ENCODE measurements around the gene UFC1.
A peak's percentile ranks its signal among the peaks of the same experiment; 100 is the strongest.

UFC1 gene

GRCh38 chr1:161166669-161167548 lies 13.1 kb downstream of the UFC1 start:
- peaks cover 27% of the 10 kb centered on the region for H3K36me3 ChIP-seq (replicated peaks)
- in situ Hi-C loops (cut with HindIII; ENCODE audit: low pct_ligation_motif_present, low sequenced_read_pairs) = no loop called here
- TF ChIP-seq CTCF (IDR thresholded peaks at IDR 0.05; ENCODE audit: low read depth, low read length, missing control alignments) = no peak
- peak overlapping the region; percentile 94 for H3K27ac ChIP-seq
- H3K4me3 ChIP-seq (ENCODE audit: low read depth, low read length) = peak overlapping the region; percentile 79
- DNase-seq = no peak
- no peaks in the 10 kb centered on the region for H3K27me3 ChIP-seq (replicated peaks)

GRCh38 chr1:161168906-161169305 lies 15.1 kb downstream of the UFC1 start:
- in situ Hi-C loops (cut with HindIII; ENCODE audit: low pct_ligation_motif_present, low sequenced_read_pairs) = no loop called here
- H3K27ac ChIP-seq = no peak overlapping the region
- DNase-seq = no peak
- peaks cover 42% of the 10 kb centered on the region for H3K36me3 ChIP-seq (replicated peaks)
- H3K4me3 ChIP-seq (ENCODE audit: low read depth, low read length) = no peak overlapping the region
- no peaks in the 10 kb centered on the region for H3K27me3 ChIP-seq (replicated peaks)
- no peak for TF ChIP-seq CTCF (IDR thresholded peaks at IDR 0.05; ENCODE audit: low read depth, low read length, missing control alignments)

GRCh38 chr1:161171191-161171590 lies 17.4 kb downstream of the UFC1 start:
- Histone ChIP-seq H3K27me3 (replicated peaks) (no peaks in the 10 kb centered on the region), H3K36me3 (replicated peaks) (peaks cover 53% of the 10 kb centered on the region), H3K4me3 (ENCODE audit: low read depth, low read length) (no peak overlapping the region), H3K27ac (no peak overlapping the region)
- DNase-seq = no peak
- in situ Hi-C loops (cut with HindIII; ENCODE audit: low pct_ligation_motif_present, low sequenced_read_pairs) = no loop called here
- TF ChIP-seq CTCF (IDR thresholded peaks at IDR 0.05; ENCODE audit: low read depth, low read length, missing control alignments) = peak; percentile 61

GRCh38 chr1:161171696-161172095 lies 17.9 kb downstream of the UFC1 start:
- in situ Hi-C loops (cut with HindIII; ENCODE audit: low pct_ligation_motif_present, low sequenced_read_pairs) = no loop called here
- DNase-seq = no peak
- H3K4me3 ChIP-seq (ENCODE audit: low read depth, low read length) = no peak overlapping the region
- peaks cover 53% of the 10 kb centered on the region for H3K36me3 ChIP-seq (replicated peaks)
- no peaks in the 10 kb centered on the region for H3K27me3 ChIP-seq (replicated peaks)
- TF ChIP-seq CTCF (IDR thresholded peaks at IDR 0.05; ENCODE audit: low read depth, low read length, missing control alignments) = no peak
- H3K27ac ChIP-seq = no peak overlapping the region

GRCh38 chr1:161172349-161172748 lies 18.6 kb downstream of the UFC1 start:
- Histone ChIP-seq H3K36me3 (replicated peaks) (peaks cover 53% of the 10 kb centered on the region), H3K27ac (peak overlapping the region; percentile 84), H3K4me3 (ENCODE audit: low read depth, low read length) (no peak overlapping the region), H3K27me3 (replicated peaks) (no peaks in the 10 kb centered on the region)
- no peak for DNase-seq
- TF ChIP-seq CTCF (IDR thresholded peaks at IDR 0.05; ENCODE audit: low read depth, low read length, missing control alignments) = no peak
- in situ Hi-C loops (cut with HindIII; ENCODE audit: low pct_ligation_motif_present, low sequenced_read_pairs) = no loop called here

Data from brain microvascular endothelial cell (primary cell).